ENCODE results near the gene NAT16.
"Not testable (repeated sequence)": the region's sequence is repeated elsewhere in the genome, so short reads cannot be mapped to it uniquely, and the experiment has no call there.

NAT16 gene

GRCh38 chr7:101180130-101180755 is at the start of gene NAT16:
Gene NAT16, minus strand, starts transcription at chr7:101180293. Its CDS starts 5,486 bp downstream, at chr7:101174807.
- no peak for DNase-seq

GRCh38 chr7:101226721-101227120 is 46.6 kb upstream of the NAT16 start:
- DNase-seq, result no peak

- DNase-seq, result no peak
These were observed 45.6 kb upstream of the NAT16 start for GRCh38 chr7:101225650-101226049.

GRCh38 chr7:101223528-101223927 is 43.4 kb upstream of the NAT16 start:
- no peak for DNase-seq

- DNase-seq, result no peak
These were observed 42.3 kb upstream of the NAT16 start for GRCh38 chr7:101222275-101222830.

GRCh38 chr7:101220295-101220694 is 40.2 kb upstream of the NAT16 start:
- no peak for DNase-seq

- DNase-seq, result no peak
These were observed 38.4 kb upstream of the NAT16 start for GRCh38 chr7:101218236-101219125.

GRCh38 chr7:101217388-101218235 is 37.5 kb upstream of the NAT16 start, which contains the start of the genes PLOD3 and ZNHIT1:
Gene PLOD3, minus strand, starts transcription at chr7:101217581. Its CDS starts 307 bp downstream, at chr7:101217274.
Gene ZNHIT1, plus strand, starts transcription at chr7:101218165. Its CDS starts 31 bp downstream, at chr7:101218196.
- peak; percentile 94 for DNase-seq

GRCh38 chr7:101216860-101217387 is 36.8 kb upstream of the NAT16 start:
- no peak for DNase-seq

- no peak for DNase-seq
These were observed 36.1 kb upstream of the NAT16 start for GRCh38 chr7:101216001-101216859.

GRCh38 chr7:101212014-101212413 is 31.9 kb upstream of the NAT16 start:
- DNase-seq, result no peak

- no peak for DNase-seq
These were observed 31.4 kb upstream of the NAT16 start for GRCh38 chr7:101211501-101211900.

- no peak for DNase-seq
These were observed 30.1 kb upstream of the NAT16 start for GRCh38 chr7:101210143-101210542.

GRCh38 chr7:101208794-101209193 is 28.7 kb upstream of the NAT16 start:
- no peak for DNase-seq

- no peak for DNase-seq
These were observed 27.4 kb upstream of the NAT16 start for GRCh38 chr7:101207459-101207858.

GRCh38 chr7:101206665-101207042 is 26.6 kb upstream of the NAT16 start:
- DNase-seq, result no peak

GRCh38 chr7:101205901-101206664 is 26.0 kb upstream of the NAT16 start:
- no peak for DNase-seq

- not testable (repeated sequence) for DNase-seq
These were observed 23.9 kb upstream of the NAT16 start for GRCh38 chr7:101203740-101204738.

- no peak for DNase-seq
These were observed 22.5 kb upstream of the NAT16 start for GRCh38 chr7:101202603-101202918.
